GM12873 (cell line): ENCODE measurements around the gene PCGF3.

Source experiments
- CTCF ChIP-seq: IDR thresholded peaks from 2 replicates; pipeline ENCODE4 v1.5.1; 2012; ENCODE audit warnings: low read depth, mild to moderate bottlenecking, moderate library complexity, low read length, control low read depth; ENCODE audit not compliant: insufficient read depth; ENCODE audit errors: missing control alignments

The PCGF3 gene

GRCh38 chr4:730511-730910 lies 24.9 kb downstream of the PCGF3 start:
- TF ChIP-seq CTCF, result no peak

- TF ChIP-seq CTCF, result no peak
These were observed 26.9 kb downstream of the PCGF3 start for GRCh38 chr4:732486-732885.

GRCh38 chr4:732911-733630 lies 27.4 kb downstream of the PCGF3 start:
- no peak for TF ChIP-seq CTCF

- TF ChIP-seq CTCF, result no peak
These were observed 28.0 kb downstream of the PCGF3 start for GRCh38 chr4:733631-733980.

- no peak for TF ChIP-seq CTCF
These were observed 28.4 kb downstream of the PCGF3 start for GRCh38 chr4:734075-734474.

GRCh38 chr4:734951-735350 lies 29.3 kb downstream of the PCGF3 start:
- no peak for TF ChIP-seq CTCF

- no peak for TF ChIP-seq CTCF
These were observed 30.0 kb downstream of the PCGF3 start for GRCh38 chr4:735583-735982.
